Activated CD4-positive, alpha-beta T cell treated with anti-CD3 and anti-CD28 coated beads for 36 hours (primary cell): Measurements from ENCODE around the gene SLC28A1. TPM values are rescaled to one million over a fixed set of nuclear protein-coding genes. Genes with fewer than 3 reads are reported as not detected.
A peak's percentile ranks its signal among the peaks of the same experiment; 100 is the strongest.

Experiments used
- ATAC-seq: fragments of 200-7000 bp; cut with Tn5 transposase; one replicate; pipeline ENCODE4 v1.10.0; 2021; ENCODE audit warnings: mild to moderate bottlenecking, moderate library complexity
- CTCF ChIA-PET: fragments of 350-600 bp; sonication (Branson Sonifier 250); formaldehyde crosslinking; loops from one replicate; lab custom pipeline; 2021; ENCODE audit warnings: antibody characterized with exemption; lab: Charles Lee
- POLR2A ChIA-PET: fragments of 350-600 bp; sonication (Branson Sonifier 250); formaldehyde crosslinking; loops from one replicate; lab custom pipeline; 2021; ENCODE audit warnings: antibody characterized with exemption, inconsistent platforms; lab: Charles Lee
- DNase-seq: peaks from one replicate; pipeline ENCODE4 v3.0.0-alpha.2; 2020
- H3K27ac Mint-ChIP-seq: one replicate; pipeline ENCODE4 v1.8.0; 2021; ENCODE audit warnings: mixed read lengths
- H3K27me3 Mint-ChIP-seq: one replicate; pipeline ENCODE4 v1.8.0; 2021; ENCODE audit warnings: mixed read lengths
- H3K36me3 Mint-ChIP-seq: one replicate; pipeline ENCODE4 v1.8.0; 2021; ENCODE audit warnings: low read depth, mixed read lengths
- H3K4me1 Mint-ChIP-seq: one replicate; pipeline ENCODE4 v1.8.0; 2021; ENCODE audit warnings: mixed read lengths
- H3K4me3 Mint-ChIP-seq: one replicate; pipeline ENCODE4 v1.8.0; 2021; ENCODE audit warnings: mild to moderate bottlenecking, moderate library complexity, mixed read lengths
- H3K9me3 Mint-ChIP-seq: one replicate; pipeline ENCODE4 v1.8.0; 2021; ENCODE audit warnings: low read depth, mixed read lengths
- intact Hi-C, 2 experiments: fragments of 100-400 bp; cut with DNase I in 1 of 2; cut with micrococcal nuclease in 1 of 2; formaldehyde crosslinking; loops; one replicate each; pipeline versions ENCODE4 v1.14.2 to v1.15.1; 2022 to 2024; cut with DNase I, micrococcal nuclease
- total RNA-seq, 2 experiments: library from RNA; stranded (reverse); gene quantifications; one replicate each; pipeline ENCODE4 v1.2.3, GENCODE V29; 2021

Gene SLC28A1
- total RNA-seq, 2 experiments from 2014 or later = not detected

DNA sequence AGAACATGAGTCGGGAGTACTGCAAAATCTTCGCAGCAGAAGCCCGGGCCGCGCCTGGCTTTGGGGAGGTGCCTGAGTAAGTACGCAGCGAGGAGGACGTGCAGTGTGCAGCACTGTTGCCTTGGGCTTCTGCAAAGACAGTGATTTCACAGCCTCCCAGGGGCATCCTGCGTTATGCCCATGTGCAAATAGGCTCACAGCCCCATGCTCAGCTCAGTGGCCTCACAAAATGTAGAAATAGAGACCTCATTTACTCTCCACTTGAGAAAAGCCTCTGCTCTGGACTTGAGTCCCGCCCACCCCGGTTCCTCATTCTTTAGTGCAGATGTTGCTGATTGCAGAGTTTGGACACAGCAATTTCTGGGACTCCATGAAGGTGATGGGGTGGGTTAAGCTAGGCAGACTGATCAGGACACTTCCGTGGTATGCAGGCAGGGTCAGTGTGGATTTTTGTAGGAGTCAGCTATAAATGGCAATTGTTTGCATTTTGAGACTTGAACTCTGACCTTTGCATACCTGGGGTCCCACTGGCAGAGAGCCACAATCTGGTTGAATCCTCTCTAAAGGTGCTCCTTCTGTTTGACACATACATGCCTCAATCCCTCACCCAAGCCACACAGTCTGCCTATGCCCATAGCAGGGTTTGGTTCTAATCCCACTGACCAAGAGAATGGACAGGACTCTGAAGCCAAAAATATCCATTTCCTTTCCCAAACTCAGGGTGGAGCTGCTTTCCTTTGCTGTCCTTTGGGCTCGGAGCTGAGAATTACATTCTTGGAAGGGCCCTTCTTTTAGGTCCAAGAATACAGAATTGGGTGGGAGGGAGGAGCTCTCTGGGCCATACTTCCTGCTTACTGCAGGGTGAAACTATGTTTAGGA, 20.7 kb upstream of the SLC28A1 start:
- intact Hi-C loops = no loop called here
- ATAC-seq = no peak
- no peaks in the 10 kb centered on the region for H3K9me3 Mint-ChIP-seq

DNA sequence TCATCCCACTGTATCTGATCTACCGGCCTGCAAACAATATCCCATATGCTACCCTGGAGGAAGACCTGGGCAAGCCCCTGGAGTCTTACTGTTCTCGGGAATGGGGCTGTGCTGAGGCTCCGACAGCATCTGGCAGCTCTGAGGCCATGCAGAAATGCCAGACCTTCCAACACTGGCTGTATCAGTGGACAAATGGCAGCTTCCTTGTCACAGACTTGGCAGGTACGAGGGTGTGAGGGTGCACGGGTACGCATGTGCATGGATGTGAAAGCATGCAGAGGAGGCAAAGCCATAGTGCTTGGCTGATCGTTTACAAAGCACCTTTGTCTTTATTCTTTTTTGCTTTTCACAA, 20.0 kb upstream of the SLC28A1 start:
- intact Hi-C loops = no loop called here
- CTCF ChIA-PET = interaction anchor here (0.7 to 1.2 kb wide), 5 partner anchors 20 to 276 kb away, joined by 3 to 4 read pairs (median 3); no protein-coding TSS in a partner anchor
- POLR2A ChIA-PET = no interaction called here
- Mint-ChIP-seq H3K9me3 (no peaks in the 10 kb centered on the region), H3K4me1 (no peaks in the 10 kb centered on the region), H3K4me3 (no peak overlapping the region), H3K27me3 (no peaks in the 10 kb centered on the region), H3K27ac (no peak overlapping the region), H3K36me3 (no peaks in the 10 kb centered on the region)
- ATAC-seq (no peak), DNase-seq (no peak)

More for the DNA sequence above, 20.7 kb upstream of the SLC28A1 start:
- Mint-ChIP-seq H3K4me1 (no peaks in the 10 kb centered on the region), H3K27ac (no peak overlapping the region), H3K36me3 (no peaks in the 10 kb centered on the region), H3K27me3 (no peaks in the 10 kb centered on the region), H3K4me3 (no peak overlapping the region)
- POLR2A ChIA-PET = no interaction called here
- CTCF ChIA-PET = interaction anchor here (0.7 to 1.1 kb wide), 3 partner anchors 19 to 276 kb away, joined by 3 to 4 read pairs (median 3); no protein-coding TSS in a partner anchor
- DNase-seq = no peak

DNA sequence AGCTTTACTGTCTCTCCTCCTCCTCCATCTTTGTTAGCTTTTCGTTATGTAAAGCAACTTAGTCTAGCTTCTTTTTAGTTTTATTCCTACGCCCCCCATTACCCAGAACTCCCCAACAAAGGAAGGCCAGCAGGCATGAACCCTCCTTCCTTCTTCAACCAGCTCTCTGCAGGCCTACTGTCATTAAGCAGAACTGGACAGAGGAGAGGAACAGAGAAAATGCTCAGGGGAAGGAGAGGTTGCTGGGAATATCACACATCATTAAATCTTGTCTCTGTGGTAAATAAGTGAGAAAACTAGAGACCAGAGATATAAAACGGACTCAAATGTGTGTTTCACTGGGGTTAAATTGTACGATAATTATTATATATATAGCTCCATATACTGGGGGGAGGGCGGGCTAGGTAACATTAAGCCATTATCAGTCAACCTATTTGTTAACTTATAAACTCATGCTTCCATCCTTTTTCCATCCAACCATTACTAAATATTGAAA, 19.3 kb upstream of the SLC28A1 start:
- H3K4me3 Mint-ChIP-seq = no peak overlapping the region
- no peak overlapping the region for H3K27ac Mint-ChIP-seq
- H3K4me1 Mint-ChIP-seq = no peaks in the 10 kb centered on the region
- intact Hi-C loops = no loop called here
- ChIA-PET CTCF (interaction anchor here (0.6 to 2.2 kb wide), 5 partner anchors 12 to 246 kb away, joined by 3 to 7 read pairs (median 3); no protein-coding TSS in a partner anchor), POLR2A (interaction anchor here (0.6 kb wide), 1 partner anchor 11 kb away, joined by 5 read pairs; no protein-coding TSS in a partner anchor)
- ATAC-seq (no peak), DNase-seq (no peak)
- H3K9me3 Mint-ChIP-seq = no peaks in the 10 kb centered on the region
- no peaks in the 10 kb centered on the region for H3K36me3 Mint-ChIP-seq
- H3K27me3 Mint-ChIP-seq = no peaks in the 10 kb centered on the region

DNA sequence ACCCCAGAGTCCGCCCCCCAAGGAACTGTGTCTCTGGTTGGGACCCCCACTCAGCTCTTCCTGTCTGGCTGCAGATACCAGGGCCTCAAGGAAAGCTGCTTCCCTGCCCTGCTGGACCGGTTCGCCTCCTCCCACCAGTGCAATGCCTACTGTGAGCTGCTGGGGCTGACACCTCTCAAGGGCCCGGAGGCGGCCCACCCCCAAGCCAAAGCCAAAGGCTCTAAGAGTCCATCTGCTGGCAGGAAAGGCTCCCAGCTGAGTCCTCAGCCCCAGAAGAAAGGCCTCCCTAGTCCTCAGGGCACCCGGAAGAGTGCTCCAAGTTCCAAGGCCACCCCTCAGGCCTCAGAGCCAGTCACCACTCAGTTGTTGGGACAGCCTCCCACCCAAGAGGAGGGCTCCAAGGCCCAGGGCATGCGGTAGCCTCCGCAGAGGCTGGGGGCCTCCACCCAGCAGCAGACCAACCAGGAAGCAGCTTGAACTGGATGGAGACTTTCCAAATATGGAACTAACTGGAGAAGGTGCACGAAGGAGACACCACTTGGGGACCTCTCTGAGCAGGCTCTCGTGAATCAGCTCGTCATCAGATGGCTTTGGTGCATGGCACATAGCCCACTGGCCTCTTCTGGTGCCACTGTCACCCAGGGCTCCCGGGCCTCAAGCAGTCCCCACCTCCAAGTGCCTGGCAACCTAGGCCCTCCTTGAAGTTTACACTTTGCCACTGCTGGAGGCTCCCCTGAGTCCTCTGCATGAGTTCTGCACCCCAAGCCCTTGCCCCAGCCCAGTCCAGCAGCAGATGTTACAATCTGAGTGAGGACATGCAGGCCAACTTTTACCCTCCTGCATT, 16.2 kb upstream of the SLC28A1 start:
- intact Hi-C loops = no loop called here
- DNase-seq (no peak), ATAC-seq (no peak)
- Mint-ChIP-seq H3K27ac (no peak overlapping the region), H3K9me3 (no peaks in the 10 kb centered on the region), H3K4me3 (no peak overlapping the region), H3K27me3 (no peaks in the 10 kb centered on the region), H3K4me1 (no peaks in the 10 kb centered on the region), H3K36me3 (no peaks in the 10 kb centered on the region)
- ChIA-PET POLR2A (no interaction called here), CTCF (interaction anchor here (0.8 to 1.1 kb wide), 3 partner anchors 14 to 1511 kb away, joined by 3 read pairs; no protein-coding TSS in a partner anchor)

DNA sequence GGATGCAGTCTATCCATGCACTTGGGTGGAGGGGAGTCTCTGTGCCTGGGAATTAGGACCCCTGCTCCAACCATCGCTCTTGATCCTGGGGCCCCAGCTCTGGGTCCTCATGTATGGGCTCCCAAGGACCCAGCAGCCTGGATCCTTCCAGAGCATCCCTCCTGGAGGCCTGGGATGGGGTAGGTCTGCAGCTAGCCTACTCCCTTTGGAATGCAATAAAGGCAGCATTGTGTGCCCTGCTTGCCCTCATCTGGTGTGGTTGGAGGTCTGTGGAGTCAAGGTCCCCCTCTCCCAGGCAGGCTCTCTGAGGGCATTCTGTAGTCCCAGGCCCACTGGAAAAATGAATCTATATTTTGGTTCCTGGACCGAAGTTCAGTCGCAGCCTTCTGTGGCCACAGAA, 15.0 kb upstream of the SLC28A1 start:
- H3K4me3 Mint-ChIP-seq = no peak overlapping the region
- intact Hi-C loops = no loop called here
- H3K4me1 Mint-ChIP-seq = no peaks in the 10 kb centered on the region
- POLR2A ChIA-PET = no interaction called here
- H3K36me3 Mint-ChIP-seq = no peaks in the 10 kb centered on the region
- CTCF ChIA-PET = interaction anchor here (1.0 to 1.1 kb wide), 2 partner anchors 24 to 277 kb away, joined by 3 to 4 read pairs; no protein-coding TSS in a partner anchor
- DNase-seq (no peak), ATAC-seq (no peak)
- no peak overlapping the region for H3K27ac Mint-ChIP-seq
- H3K27me3 Mint-ChIP-seq = no peaks in the 10 kb centered on the region
- no peaks in the 10 kb centered on the region for H3K9me3 Mint-ChIP-seq

DNA sequence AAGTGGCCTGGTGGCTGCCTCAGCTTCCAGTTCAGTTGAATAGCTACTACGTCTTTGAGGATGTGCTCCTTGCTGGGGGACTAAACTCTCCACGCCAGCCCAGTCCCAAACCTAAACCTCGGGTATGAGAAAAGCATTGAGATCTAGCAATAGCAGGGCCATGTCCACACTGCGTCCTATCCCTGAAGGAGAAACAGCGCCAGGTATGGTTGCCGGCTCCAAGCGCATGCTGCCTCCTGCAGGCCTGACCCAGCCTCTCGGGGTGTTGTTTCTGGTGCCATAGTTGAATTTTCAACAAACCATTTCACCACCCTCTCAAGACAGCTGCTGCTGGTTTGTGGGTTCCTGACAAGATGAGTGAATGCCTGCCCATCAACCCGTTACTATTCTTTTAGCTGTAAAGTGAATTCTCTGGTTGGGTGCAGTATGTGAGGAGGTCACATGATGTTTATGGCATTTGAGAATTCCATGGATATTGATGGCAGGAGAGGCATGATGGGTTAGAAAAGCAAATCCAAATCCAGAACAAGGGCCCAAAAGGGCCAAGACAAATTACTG, 13.0 kb upstream of the SLC28A1 start:
- Mint-ChIP-seq H3K27ac (no peak overlapping the region), H3K27me3 (no peaks in the 10 kb centered on the region), H3K4me3 (no peak overlapping the region), H3K36me3 (no peaks in the 10 kb centered on the region), H3K9me3 (no peaks in the 10 kb centered on the region), H3K4me1 (no peaks in the 10 kb centered on the region)
- ChIA-PET CTCF (interaction anchor here (0.9 to 1.0 kb wide), 3 partner anchors 26 to 217 kb away, joined by 3 read pairs; partner anchors contain the start of gene WDR73), POLR2A (no interaction called here)
- intact Hi-C loops = no loop called here
- ATAC-seq (no peak), DNase-seq (peak; percentile 32)

DNA sequence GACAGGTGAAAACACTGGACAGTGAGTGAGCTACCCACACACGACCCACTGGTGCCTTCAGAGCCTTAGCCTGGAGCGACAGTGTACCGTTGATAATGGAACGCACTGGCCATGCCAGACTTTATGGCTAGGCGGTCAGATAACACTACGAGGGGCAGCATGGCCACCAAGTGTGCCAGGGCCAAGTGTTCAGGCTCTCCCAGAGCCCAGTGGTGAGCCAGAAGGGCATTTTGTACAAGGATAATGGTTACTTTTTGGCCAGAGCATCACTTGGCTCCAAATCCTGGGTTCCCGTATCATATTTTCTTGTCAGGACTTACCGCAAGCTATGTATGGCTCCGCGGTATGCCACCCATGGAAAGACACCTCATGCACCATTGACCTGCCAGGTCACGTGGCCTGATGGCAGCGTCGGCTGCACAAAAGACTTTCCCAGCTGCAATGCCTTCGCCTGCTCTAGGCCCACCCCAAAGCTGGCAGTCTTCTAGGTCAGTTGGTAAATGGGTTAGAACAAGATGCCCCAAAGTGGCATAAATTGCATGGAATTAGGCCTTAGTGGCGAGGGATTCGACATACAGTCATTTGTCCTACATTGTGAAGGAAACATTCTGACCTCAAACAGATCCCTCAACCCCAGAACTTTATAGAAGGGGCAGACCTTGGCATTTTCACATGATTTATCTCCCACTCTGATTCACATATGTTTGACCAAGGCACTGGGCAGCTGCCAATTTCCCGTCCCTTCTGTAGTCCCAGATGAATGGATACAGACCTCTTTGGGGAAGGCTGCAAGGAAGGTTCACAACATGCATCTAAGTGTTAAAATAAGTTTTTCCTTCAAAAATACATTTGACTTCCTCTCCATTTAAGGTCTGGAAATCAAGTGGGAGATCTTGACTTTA, 12.2 kb upstream of the SLC28A1 start:
- Mint-ChIP-seq H3K4me1 (no peaks in the 10 kb centered on the region), H3K9me3 (no peaks in the 10 kb centered on the region), H3K27ac (no peak overlapping the region), H3K36me3 (no peaks in the 10 kb centered on the region), H3K4me3 (no peak overlapping the region), H3K27me3 (no peaks in the 10 kb centered on the region)
- ATAC-seq = no peak
- ChIA-PET POLR2A (no interaction called here), CTCF (interaction anchor here (0.9 to 1.0 kb wide), 2 partner anchors 27 to 217 kb away, joined by 3 read pairs; no protein-coding TSS in a partner anchor)
- intact Hi-C loops = no loop called here
- no peak for DNase-seq

DNA sequence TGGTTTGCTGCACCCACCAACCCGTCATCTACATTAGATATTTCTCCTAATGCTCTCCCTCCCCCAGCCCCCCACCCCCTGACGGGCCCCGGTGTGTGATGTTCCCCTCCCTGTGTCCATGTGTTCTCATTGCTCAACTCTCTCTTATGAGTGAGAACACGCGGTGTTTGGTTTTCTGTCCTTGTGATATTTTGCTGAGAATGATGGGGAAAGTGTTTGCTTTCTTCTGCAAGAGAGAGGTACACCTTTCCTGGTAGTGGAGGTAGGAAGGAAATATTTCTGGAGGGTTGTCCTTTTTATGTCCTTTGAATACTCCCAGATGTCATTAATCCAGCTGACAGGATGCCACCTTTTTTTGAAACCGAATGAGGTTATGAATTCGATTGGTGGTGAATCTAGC, 10.5 kb upstream of the SLC28A1 start:
- ChIA-PET CTCF (no interaction called here), POLR2A (no interaction called here)
- Mint-ChIP-seq H3K4me1 (no peaks in the 10 kb centered on the region), H3K9me3 (no peaks in the 10 kb centered on the region), H3K27me3 (no peaks in the 10 kb centered on the region), H3K4me3 (no peak overlapping the region), H3K36me3 (no peaks in the 10 kb centered on the region), H3K27ac (no peak overlapping the region)
- intact Hi-C loops = no loop called here
- DNase-seq = no peak
- ATAC-seq = no peak

DNA sequence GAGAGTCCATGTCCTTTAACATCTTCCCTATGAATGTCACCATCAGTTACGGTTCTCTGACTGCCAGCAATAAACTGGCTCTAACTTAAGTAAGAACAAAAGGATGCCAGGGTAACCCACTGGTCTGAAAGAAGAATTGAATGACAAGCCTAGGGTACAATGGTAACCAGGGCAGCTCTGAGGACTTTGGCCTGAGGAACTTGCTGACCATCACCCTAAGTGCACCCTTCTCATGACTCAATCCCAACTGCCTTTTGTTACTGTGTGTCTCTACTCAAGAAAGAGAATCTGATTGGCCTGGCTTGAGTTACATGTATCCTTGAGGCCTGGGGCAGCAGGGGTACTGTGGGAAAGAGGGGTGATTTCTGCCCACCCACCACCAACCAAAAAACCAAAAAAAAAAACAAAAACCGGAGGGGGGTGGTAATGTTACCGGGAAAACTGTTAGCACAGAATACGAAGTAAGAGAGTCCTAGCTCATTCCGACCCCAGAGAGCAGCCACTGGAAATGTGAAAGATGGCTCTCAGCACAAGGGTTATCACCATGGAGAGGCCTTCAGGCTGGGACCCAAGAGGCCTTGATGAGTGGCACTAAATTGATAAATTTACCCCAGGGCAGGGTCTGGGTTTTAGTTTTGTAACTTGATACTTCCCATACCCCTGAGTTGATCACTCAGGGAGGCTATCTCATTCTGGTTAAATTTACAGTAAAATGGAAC, 9.3 kb upstream of the SLC28A1 start:
- ChIA-PET CTCF (interaction anchor here (0.6 to 1.5 kb wide), 2 partner anchors 219 to 225 kb away, joined by 3 to 4 read pairs; no protein-coding TSS in a partner anchor), POLR2A (no interaction called here)
- Mint-ChIP-seq H3K27me3 (no peaks in the 10 kb centered on the region), H3K4me1 (no peaks in the 10 kb centered on the region), H3K27ac (no peak overlapping the region), H3K9me3 (no peaks in the 10 kb centered on the region), H3K36me3 (no peaks in the 10 kb centered on the region), H3K4me3 (no peak overlapping the region)
- ATAC-seq (no peak), DNase-seq (no peak)
- intact Hi-C loops = no loop called here

DNA sequence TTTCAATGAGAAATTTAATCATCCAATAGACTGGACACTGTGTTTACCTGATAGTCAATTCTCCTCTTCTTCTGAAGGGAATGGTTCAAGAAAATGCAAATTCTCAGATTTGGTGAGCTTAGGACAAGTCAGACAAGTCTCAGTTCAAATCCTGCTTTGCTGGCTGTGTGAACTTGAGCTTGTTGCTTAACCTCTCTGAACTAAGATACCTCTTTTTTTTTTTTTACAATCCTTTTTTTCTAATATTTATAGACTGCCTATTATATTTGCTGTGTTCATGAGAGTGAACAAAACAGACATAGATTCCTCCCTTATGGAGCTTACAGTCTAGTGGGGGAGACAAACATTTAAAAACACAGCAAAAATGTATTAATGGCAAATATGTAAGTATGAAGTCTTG, 8.2 kb upstream of the SLC28A1 start:
- Mint-ChIP-seq H3K27ac (no peak overlapping the region), H3K27me3 (no peaks in the 10 kb centered on the region), H3K4me3 (no peak overlapping the region), H3K4me1 (no peaks in the 10 kb centered on the region), H3K9me3 (no peaks in the 10 kb centered on the region), H3K36me3 (no peaks in the 10 kb centered on the region)
- CTCF ChIA-PET = interaction anchor here (0.6 to 2.1 kb wide), 6 partner anchors 10 to 951 kb away, joined by 3 to 7 read pairs (median 4); partner anchors contain the start of gene ZSCAN2
- no peak for DNase-seq
- no peak for ATAC-seq
- intact Hi-C loops = no loop called here
- POLR2A ChIA-PET = interaction anchor here (0.6 kb wide), 1 partner anchor 11 kb away, joined by 5 read pairs; no protein-coding TSS in a partner anchor
